AG09309 (cell line): ENCODE data around the gene TBC1D22A.

Experiments
- DNase-seq: peaks from one replicate; pipeline ENCODE4 v3.0.0-alpha.2; 2010; ENCODE audit warnings: low read depth
- H3K4me3 ChIP-seq: 2 replicates; pipeline ENCODE4 v1.5.1; 2011; ENCODE audit warnings: mild to moderate bottlenecking, low read depth, low read length, moderate library complexity; ENCODE audit not compliant: control insufficient read depth
- CTCF ChIP-seq: IDR thresholded peaks from 2 replicates; pipeline ENCODE4 v1.5.1; 2011; ENCODE audit warnings: mild to moderate bottlenecking, low read depth, low read length, inconsistent platforms; ENCODE audit not compliant: insufficient read depth, control insufficient read depth; ENCODE audit errors: missing control alignments

Gene TBC1D22A

GRCh38 chr22:47089374-47089773 lies 326.9 kb downstream of the TBC1D22A start:
- TF ChIP-seq CTCF = no peak
- no peak for DNase-seq
- H3K4me3 ChIP-seq = no peak overlapping the region

GRCh38 chr22:47089796-47090460 lies 327.5 kb downstream of the TBC1D22A start:
- H3K4me3 ChIP-seq = no peak overlapping the region
- no peak for TF ChIP-seq CTCF
- DNase-seq = no peak

- peak; percentile 11 for DNase-seq
- H3K4me3 ChIP-seq = peak overlapping the region; percentile 57
- TF ChIP-seq CTCF = no peak
These were observed 328.3 kb downstream of the TBC1D22A start for GRCh38 chr22:47090591-47091245.

- TF ChIP-seq CTCF = no peak
- peak overlapping the region; percentile 57 for H3K4me3 ChIP-seq
These were observed 328.8 kb downstream of the TBC1D22A start for GRCh38 chr22:47091246-47091651.

GRCh38 chr22:47091921-47092700 lies 329.7 kb downstream of the TBC1D22A start:
- no peak overlapping the region for H3K4me3 ChIP-seq
- DNase-seq = no peak
- no peak for TF ChIP-seq CTCF

More at GRCh38 chr22:47091246-47091651, 328.8 kb downstream of the TBC1D22A start:
- no peak for DNase-seq

- peak; percentile 28 for DNase-seq
- TF ChIP-seq CTCF = no peak
These were observed 330.5 kb downstream of the TBC1D22A start for GRCh38 chr22:47092896-47093311.

More at GRCh38 chr22:47092896-47093311, 330.5 kb downstream of the TBC1D22A start:
- no peak overlapping the region for H3K4me3 ChIP-seq
